SK-MEL-5 (cell line): ENCODE measurements around the gene AJM1. TPM values are rescaled to one million over a fixed set of nuclear protein-coding genes. Genes with fewer than 3 reads are reported as not detected.

ENCODE experiments used
- DNase-seq: peaks from one replicate; pipeline ENCODE4 v3.0.0-alpha.2; 2016; ENCODE audit warnings: low read depth, low spot score
- in situ Hi-C: cut with HindIII; loops from 2 replicates; pipeline ENCODE4 v1.10.0; 2016; ENCODE audit warnings: low sequenced_read_pairs, high pct_unique_total_duplicates, low pct_unique_long_range_greater_than_20kb
- total RNA-seq: library from RNA; depleted of rRNA; stranded (reverse); fragments of >200 nt; shearing (Covaris generic); gene quantifications from 2 replicates; pipeline ENCODE4 v1.2.3, GENCODE V29; 2014

The AJM1 gene
- total RNA-seq, 1 experiment from 2014 or later, result 1.4 TPM

DNA sequence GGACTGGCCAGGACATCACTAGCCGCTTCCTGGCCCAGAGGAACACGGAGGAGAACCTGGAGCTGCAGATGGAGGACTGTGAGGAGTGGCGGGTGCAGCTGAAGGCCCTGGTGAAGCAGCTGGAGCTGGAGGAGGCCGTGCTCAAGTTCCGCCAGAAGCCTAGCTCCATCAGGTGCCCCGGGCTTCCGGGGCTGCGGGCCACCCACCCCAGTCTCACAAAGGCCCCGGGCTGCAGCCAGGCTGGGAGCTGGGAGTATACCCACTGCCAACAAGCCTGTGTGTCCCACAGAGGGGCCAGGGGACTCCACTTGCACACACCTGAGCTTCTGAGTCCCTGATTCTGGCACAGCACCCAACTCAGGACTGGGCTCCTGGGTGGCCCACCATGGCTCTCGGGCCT is 36.2 kb upstream of the AJM1 start:
- DNase-seq, result no peak
- in situ Hi-C loops, result loop anchor here (25.0 kb wide), 1 partner anchor 131 kb away; the partner anchor contains the start of genes C8G and FBXW5

DNA sequence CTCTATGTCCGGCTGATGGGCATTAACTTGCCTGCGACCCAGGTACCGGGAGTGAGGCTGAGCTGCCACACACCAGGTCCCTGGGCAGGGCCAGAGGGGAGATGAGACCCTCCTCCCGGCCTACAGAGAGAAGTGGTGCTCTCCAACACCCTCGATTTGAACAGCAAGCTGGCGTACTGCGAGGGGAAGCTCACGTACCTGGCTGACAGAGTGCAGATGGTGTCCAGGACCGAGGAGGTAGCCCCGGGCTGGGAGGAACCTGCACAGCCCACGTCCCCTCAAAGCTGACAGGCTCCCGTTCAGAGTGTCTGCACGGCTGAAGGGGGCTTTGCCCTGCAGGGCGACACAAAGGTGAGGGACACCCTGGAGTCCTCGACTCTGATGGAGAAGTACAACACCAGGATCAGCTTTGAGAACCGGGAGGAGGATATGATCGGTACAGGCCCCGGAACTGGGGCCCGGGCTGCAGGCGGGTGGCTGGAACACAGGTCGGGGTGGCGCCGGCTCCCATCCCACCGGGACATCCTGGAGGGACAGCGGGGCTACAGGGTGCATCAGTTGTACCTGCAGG is 35.6 kb upstream of the AJM1 start:
- DNase-seq, result no peak
- in situ Hi-C loops, result loop anchor here (25.0 kb wide), 1 partner anchor 131 kb away; the partner anchor contains the start of genes C8G and FBXW5

DNA sequence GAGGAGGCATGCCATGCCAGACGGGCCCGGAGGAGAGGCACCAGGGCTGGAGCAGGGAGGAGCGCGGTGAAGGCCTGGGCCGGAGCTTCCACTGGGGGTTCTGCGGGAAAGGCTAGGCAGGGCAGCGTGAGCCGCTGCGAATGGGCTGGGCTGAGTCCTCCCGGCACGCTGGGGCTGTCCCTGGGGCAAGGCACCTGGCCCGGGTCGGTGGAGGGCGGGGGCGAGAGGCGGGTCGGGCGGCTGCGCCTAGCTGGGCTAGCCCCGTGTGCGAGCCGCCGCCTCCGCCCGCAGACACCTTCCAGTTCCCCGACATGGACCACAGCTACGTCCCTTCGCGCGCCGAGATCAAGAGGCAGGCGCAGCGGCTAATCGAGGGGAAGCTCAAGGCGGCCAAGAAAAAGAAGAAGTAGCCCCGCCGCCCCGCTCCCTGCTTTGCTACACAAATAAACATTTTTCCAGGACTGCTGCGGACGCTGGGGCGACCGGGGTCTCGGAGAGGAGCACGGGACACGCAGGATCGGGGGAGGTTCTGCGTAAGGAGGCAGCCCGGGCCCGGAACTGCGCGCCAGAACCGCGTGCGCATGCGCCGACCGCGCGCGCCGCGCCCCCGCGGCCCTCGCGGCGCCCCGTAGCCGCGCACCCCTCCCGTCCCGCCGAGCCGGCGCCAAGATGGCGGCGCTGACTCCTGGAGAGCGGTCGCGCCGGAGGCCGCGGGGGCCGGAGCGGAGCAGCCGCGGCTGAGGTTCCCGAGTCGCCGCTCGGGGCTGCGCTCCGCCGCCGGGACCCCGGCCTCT is 34.8 kb upstream of the AJM1 start, which contains the start of gene RABL6:
Gene RABL6, plus strand, starts transcription at position 668 of the 794 bp plus-strand sequence. CDS start 249 bp downstream, outside the sequence.
- in situ Hi-C loops, result loop anchor here (25.0 kb wide), 1 partner anchor 130 kb away; the partner anchor contains the start of genes C8G and FBXW5

DNA sequence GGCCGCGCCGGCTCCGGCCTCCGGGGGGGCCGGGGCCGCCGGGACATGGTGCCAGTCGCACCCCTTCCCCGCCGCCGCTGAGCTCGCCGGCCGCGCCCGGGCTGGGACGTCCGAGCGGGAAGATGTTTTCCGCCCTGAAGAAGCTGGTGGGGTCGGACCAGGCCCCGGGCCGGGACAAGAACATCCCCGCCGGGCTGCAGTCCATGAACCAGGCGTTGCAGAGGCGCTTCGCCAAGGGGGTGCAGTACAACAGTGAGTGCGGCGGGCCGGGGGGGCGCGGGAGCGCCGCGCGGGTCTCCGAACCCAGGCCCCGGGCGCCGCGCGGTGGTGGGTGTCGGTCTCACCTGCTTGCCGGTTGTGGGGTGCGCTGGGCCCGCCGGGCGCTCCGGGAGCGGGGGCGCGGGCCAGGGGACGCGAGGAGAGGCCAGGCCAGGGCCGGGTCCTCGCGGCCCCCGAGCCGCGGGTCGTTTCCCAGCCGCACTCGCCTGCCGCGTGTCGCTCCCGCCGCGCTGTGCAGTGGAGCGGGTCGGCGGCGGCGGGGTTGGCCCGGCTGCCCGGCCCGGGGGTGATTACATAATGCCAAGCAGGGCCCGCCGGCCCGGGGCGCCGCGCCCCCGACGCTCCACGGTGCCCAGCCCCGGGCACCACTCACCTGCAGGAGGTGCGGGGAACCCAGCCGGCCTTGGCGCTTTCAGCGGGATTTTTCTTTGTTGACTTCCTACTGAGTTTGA is 34.0 kb upstream of the AJM1 start:
- in situ Hi-C loops, result loop anchor here (25.0 kb wide), 1 partner anchor 129 kb away; the partner anchor contains the start of genes C8G and FBXW5

More for the DNA sequence above, 34.8 kb upstream of the AJM1 start, which contains the start of gene RABL6:
- peak; percentile 64 for DNase-seq

DNA sequence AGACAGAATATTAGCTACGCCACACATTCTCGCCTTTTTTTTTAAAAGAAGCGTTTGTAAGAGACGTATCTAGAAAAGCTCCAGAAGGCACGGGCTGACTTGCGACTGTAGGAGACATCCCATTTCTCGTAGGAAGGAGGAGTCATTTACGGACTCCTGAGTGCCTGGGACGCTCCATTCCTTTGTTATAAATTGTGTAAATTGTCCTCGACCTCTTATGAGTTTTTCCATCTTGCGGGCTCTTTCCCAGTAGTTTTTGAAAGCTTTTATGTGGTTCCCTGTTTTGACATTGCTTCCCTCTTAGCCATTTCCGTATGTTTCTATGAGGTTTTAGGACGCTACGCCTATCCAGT is 33.5 kb upstream of the AJM1 start:
- no peak for DNase-seq
- in situ Hi-C loops, result loop anchor here (25.0 kb wide), 1 partner anchor 129 kb away; the partner anchor contains the start of genes C8G and FBXW5

More for the DNA sequence above, 34.0 kb upstream of the AJM1 start:
- DNase-seq, result no peak

DNA sequence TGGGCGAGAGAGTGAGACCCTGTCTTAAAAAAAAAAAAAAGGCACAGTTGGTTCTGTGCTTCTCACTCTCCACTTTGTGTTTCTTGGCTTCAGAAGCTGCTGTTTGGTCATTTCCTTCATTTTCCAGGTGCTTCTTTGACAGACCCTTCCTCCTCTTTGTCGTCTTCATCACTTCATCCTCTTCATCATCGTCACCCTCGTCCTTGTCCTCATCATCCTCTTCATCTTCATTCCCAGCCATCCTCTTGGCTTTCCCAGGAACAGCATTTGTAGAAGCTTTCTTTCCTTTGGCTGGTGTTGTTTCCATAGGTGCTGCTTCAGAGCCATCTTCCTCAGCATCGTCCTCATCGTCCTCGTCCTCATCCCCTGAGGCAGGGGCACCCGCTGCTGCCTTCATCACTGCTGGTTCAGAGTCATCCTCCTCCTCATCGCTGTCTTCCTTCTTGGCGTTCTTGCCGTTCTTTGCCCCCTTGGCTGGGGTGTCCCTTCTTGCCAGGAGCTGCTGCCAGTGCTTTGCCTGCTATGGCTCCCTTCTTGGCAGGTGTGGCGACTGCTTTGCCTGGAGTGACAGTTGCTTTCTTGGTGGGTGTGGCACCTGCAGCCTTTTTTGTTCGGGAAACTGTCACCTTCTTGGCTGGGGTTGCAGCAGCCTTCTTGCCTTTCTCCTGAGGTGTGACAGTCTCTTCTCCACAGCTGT is 27.4 kb upstream of the AJM1 start:
- in situ Hi-C loops, result loop anchor here (25.0 kb wide), 1 partner anchor 122 kb away; the partner anchor contains the start of genes C8G and FBXW5

DNA sequence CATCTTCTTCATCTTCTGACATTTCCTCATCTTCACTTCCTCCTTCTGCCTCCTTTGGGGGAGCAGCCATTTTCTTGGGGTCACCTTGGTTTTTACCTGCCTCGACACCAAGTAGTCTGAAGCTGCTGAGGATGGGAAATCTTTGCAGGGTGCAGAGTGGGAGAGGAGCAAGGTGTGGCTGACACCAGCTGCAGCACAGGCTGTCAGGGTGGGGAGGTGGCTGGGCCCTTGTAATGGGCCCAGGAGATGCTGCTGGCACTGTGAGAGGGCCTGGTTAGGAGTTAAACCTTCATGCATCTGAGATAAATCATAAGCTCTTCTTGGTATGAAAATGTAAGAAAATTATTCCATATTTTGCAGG is 26.9 kb upstream of the AJM1 start:
- in situ Hi-C loops, result loop anchor here (25.0 kb wide), 1 partner anchor 122 kb away; the partner anchor contains the start of genes C8G and FBXW5
- no peak for DNase-seq

More for the DNA sequence above, 27.4 kb upstream of the AJM1 start:
- DNase-seq, result no peak

DNA sequence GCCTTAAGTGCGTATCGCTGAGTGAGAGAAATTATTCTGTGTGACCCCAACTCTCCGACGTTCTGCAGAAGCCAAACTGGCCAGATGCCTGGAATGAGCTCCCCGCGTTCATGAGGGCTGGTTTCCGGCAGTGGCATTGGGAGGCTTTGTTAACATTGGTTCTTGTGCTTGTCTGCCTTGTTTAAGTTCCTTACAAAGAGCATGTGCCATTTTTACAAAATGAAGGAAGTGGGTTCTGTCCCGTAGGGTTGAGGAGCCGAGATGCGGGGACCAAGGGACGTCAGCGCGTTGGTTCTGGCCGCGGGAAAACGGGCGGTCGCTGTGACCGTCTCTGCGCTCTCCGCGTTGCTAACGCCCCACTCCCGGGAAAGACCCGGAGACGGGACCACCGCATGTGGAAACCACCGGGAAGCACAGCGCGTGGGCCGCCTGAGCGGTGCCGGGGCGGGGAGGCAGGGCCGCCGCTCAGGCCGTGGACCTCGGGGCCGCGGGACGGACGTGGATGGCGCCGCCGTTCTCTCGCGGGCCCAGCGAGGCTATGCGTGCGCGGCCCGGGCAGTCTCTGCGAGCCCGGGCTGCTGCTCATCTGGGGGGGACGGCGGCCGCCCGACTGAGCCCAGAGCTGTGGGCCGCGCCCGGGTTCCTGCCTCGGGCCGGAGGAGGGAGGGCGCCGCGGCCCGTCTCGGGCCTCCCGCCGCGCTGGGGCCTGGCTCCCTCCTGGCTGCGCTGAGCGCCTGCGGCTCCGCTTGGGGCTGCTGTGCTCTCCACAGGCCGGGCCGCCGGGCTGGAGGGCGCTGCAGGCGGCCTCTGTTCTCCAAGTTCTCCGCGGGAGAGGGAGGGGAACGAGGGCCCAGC is 21.1 kb upstream of the AJM1 start:
- in situ Hi-C loops, result loop anchor here (25.0 kb wide), 1 partner anchor 116 kb away; the partner anchor contains the start of genes C8G and FBXW5
- DNase-seq, result no peak

DNA sequence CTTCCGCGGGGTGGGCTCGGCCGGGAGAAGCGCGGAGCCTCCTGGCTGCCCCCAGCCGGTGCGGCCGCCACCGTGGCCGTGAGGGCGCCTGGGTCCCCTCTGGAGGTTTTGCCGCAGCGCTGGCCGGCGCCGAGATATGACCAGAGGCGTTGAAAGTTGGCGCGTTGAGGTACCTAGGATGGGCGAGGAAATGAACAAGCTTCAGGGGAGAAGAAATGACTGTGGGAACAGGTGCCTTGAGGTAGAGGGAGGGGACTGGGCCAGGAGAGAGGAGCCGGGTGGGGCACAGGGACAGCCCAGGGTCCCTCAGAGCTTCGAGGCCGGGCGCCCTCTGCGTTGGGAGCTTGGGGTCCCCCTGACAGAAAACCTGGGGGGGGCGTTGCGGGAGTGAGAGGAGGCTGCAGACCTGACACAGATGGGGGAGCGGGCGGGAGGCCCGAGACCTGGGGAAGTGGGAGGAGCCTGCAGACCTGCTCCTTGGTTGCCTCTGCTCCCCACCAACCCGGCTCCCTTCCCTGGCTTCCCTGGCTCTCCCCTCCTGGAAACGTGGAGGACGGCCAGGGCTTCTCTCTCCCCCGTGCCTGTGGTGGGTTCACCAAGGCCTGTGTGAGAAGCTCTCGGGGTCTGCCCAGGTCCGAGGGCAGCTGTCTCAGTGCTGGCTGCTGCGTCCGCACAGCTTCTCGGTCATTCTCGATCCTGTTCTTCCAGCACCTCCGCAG is 20.3 kb upstream of the AJM1 start:
- DNase-seq, result no peak
- in situ Hi-C loops, result loop anchor here (25.0 kb wide), 1 partner anchor 115 kb away; the partner anchor contains the start of genes C8G and FBXW5

DNA sequence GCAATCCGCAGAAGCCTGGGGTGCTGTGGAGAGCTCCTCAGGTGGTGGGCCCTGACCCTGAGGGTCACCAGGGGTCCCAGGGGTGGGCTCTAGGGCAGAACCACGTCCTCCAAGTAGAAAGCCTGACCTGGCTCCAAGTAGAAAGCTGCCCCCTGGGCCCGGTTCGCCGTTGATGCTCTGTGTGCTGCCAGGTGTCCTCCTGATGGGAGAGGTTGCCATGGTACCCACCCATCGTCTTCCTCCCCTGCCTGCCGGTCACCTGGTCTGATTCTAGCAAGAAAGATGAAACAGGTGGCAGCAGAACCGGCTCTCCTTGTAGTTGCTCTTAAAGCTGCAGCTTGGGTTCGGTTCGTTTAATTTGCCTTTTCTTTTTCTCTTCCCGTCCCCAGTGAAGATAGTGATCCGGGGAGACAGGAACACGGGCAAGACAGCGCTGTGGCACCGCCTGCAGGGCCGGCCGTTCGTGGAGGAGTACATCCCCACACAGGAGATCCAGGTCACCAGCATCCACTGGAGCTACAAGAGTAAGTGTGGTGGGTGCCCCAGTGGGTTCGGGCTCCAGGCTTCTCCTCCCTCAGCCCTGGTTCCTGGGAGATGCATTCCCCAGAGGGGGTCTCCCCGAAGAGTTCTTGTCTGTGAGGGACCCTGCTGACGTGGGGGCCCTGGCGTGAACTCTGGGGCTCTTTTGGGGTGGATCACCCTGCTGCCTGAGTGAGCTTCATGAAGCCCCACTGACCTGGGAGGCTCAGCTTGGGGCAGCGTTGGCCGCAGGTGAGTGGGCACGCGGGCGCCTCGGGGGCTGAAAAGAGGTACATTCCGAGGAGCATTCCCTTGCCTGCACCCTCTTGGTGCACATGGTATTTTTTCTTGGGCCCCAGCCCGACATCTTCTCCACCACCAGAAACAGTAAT is 18.9 kb upstream of the AJM1 start:
- in situ Hi-C loops, result loop anchor here (25.0 kb wide), 1 partner anchor 114 kb away; the partner anchor contains the start of genes C8G and FBXW5
- DNase-seq, result no peak

DNA sequence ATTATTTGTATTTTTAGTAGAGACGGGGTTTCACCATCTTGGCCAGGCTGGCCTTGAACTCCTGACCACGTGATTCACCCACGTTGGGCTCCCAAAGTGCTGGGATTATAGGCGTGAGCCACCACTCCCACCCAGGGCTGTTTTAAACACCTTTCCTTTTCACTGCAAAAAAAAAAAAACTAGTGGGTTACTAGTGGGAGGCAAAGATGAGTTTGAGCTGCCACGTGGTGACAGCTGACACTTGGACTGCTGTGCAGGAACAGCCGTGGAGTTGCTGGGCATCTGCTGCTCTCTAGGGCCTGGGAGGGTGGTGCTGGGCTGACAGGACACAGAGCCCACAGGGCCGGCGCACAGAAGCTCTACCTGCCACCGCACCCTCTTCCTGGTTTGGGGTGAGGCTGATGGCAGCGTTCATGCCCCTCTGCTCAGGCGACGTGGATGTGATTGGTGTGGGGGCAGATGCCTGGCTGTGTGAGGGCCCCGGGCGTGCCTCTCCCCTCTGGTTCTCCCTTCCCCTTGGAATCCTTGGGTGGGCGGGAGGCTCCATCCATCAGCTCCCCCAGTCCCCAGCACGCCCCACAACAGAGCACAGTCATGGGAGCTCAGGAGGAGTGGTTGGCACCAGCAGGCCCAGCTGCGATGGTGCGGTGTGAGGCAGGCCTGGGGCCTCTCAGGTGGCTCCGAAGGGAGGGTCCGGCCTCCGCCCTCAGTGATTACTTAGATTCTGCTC is 17.6 kb upstream of the AJM1 start:
- in situ Hi-C loops, result loop anchor here (25.0 kb wide), 1 partner anchor 113 kb away; the partner anchor contains the start of genes C8G and FBXW5
- DNase-seq, result no peak

DNA sequence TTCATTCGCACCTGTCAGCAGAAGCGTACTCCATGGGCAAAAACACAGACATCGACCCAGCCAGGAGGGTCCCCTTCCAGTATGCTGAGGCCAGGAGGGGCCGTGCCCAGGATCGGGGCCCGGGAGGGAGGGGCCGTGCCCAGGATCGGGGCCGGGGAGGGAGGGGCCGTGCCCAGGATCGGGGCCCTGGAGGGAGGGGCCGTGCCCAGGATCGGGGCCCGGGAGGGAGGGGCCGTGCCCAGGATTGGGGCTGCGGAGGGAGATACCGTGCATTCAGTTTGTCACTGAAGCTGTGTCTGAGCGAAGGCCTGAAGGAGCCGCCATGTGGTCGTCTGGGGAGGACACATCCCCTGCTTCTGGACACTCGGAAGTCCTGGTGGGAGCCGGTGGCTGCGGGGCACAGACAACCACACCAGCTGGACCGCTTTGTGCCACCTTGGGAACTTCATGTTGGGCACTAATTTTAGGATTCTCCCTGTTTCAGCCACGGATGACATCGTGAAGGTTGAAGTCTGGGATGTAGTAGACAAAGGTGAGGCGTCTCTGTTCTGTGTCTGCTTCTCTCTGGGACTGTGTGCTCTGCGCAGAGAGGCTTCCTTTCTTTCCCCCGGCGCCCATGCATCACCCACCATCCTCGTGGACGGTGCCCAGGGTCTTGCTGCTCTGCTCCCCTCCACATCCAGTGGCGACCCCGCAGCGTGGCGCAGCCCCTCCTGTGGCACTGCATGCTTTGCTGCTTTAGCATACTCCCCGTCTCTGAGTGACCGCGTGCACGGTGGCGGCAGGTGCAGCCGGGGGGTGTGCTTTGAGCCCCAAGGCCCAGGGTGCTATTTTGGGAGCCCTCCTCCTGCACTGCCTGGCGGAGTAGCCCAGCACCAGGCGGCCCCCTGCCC is 16.7 kb upstream of the AJM1 start:
- in situ Hi-C loops, result no loop called here
- DNase-seq, result no peak

DNA sequence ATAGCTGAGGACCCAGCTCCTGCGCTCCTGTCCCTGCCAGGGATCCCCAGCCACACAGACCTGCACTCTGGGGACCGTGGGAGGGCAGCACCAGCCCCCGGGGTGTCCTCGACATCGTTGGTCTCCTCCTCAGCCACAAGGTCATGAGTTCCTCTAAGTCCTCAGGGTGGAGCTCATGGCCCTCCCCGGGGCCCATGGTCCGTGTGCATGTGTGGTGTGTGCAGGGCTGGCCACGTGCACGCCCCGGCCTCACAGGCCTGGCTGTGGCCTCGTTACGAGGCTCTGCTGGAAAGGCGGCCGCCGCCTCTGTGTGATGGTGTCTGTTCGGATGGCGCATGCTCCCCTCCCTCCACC is 16.1 kb upstream of the AJM1 start:
- in situ Hi-C loops, result no loop called here
- no peak for DNase-seq
